HepG2 (cell line): ENCODE data around the gene TENT4B. TPM values are rescaled to one million over a fixed set of nuclear protein-coding genes. Genes with fewer than 3 reads are reported as not detected.

ENCODE experiments used
- ATAC-seq: fragments of 200-7000 bp; cut with Tn5 transposase; 3 replicates; pipeline ENCODE4 v1.9.1; 2020; ENCODE audit warnings: mild to moderate bottlenecking, moderate library complexity
- BruUV-seq: library from RNA; stranded (reverse); fragments of 400-500 nt; replicated peaks from 2 replicates; lab custom pipeline; 2021; lab: Mats Ljungman, UMichigan
- CTCF ChIA-PET: fragments of 300-600 bp; formaldehyde crosslinking; extraction: SDS; loops from one replicate; lab custom pipeline; 2021; ENCODE audit warnings: low total read pairs, inconsistent platforms, low intra/inter-chr PET ratio; lab: Yijun Ruan, JAX
- POLR2A ChIA-PET: fragments of 350-600 bp; sonication (Branson Sonifier 250); formaldehyde crosslinking; loops from one replicate; lab custom pipeline; 2020; ENCODE audit warnings: antibody characterized with exemption, inconsistent platforms; lab: Yijun Ruan, JAX
- DNase-seq: peaks from one replicate; pipeline ENCODE4 v3.0.0-alpha.2; 2015; ENCODE audit warnings: low spot score
- FAIRE-seq: peaks from 3 replicates; lab custom pipeline; 2011; peaks lifted over from hg19 to GRCh38; lab: Jason Lieb, UNC
- H2AFZ ChIP-seq: one replicate; pipeline ENCODE4 v1.6.1; 2011; ENCODE audit warnings: low read length, inconsistent platforms
- H3K27ac ChIP-seq: fragments of 300-600 bp; 3 replicates; pipeline ENCODE4 v1.8.0; 2011; ENCODE audit warnings: mixed run types, mild to moderate bottlenecking, mixed read lengths, low read length, inconsistent platforms; ENCODE audit not compliant: insufficient read depth; ENCODE audit errors: extremely low read length
- H3K27me3 ChIP-seq, 2 experiments: fragments of 200-600 bp in 1 of 2; 2 replicates in 1 of 2; 3 replicates in 1 of 2; pipeline versions ENCODE4 v1.6.0 to v1.8.0; 2011; ENCODE audit warnings: low read length in 2 of 2, mild to moderate bottlenecking in 2 of 2, moderate library complexity in 2 of 2, inconsistent platforms in 1 of 2; ENCODE audit not compliant: insufficient read depth in 2 of 2, control insufficient read depth in 1 of 2
- H3K36me3 ChIP-seq, 2 experiments: fragments of 200-600 bp in 1 of 2; replicated peaks in 1 of 2; 2 replicates in 1 of 2; 3 replicates in 1 of 2; pipeline versions ENCODE4 v1.5.1 to v1.8.0; 2011; ENCODE audit warnings: low read length in 2 of 2, inconsistent platforms in 1 of 2; ENCODE audit not compliant: insufficient read depth in 2 of 2, control insufficient read depth in 1 of 2
- H3K4me1 ChIP-seq: 2 replicates; pipeline ENCODE4 v1.5.1; 2012; ENCODE audit warnings: low read length, inconsistent platforms; ENCODE audit not compliant: insufficient read depth
- H3K4me2 ChIP-seq: 2 replicates; pipeline ENCODE4 v1.6.0; 2011; ENCODE audit warnings: low read depth, low read length, inconsistent platforms
- H3K4me3 ChIP-seq, 3 experiments: fragments of 200-600 bp in 1 of 3; sonication (generic), shearing (Covaris generic) in 1 of 3; replicated peaks in 1 of 3; 2 replicates each; pipeline ENCODE4 v1.5.1; 2011 to 2016; ENCODE audit warnings: low read length in 3 of 3, inconsistent platforms in 2 of 3, low read depth in 2 of 3, mild to moderate bottlenecking in 2 of 3, control low read depth in 1 of 3, mixed read lengths in 1 of 3; ENCODE audit not compliant: insufficient read depth in 1 of 3
- H3K79me2 ChIP-seq: one replicate; pipeline ENCODE4 v1.6.1; 2011; ENCODE audit warnings: low read length, inconsistent platforms; ENCODE audit not compliant: insufficient read depth
- H3K9ac ChIP-seq: 2 replicates; pipeline ENCODE4 v1.6.0; 2011; ENCODE audit warnings: mild to moderate bottlenecking, low read depth, low read length, inconsistent platforms; ENCODE audit not compliant: insufficient read depth
- H3K9me3 ChIP-seq: 2 replicates; pipeline ENCODE4 v1.5.1; 2012; ENCODE audit warnings: mild to moderate bottlenecking, low read length
- H4K20me1 ChIP-seq: 2 replicates; pipeline ENCODE4 v1.6.0; 2011; ENCODE audit warnings: inconsistent platforms, mild to moderate bottlenecking, low read length, moderate library complexity; ENCODE audit not compliant: insufficient read depth
- FOSL2 ChIP-seq: sonication (generic); formaldehyde crosslinking; IDR thresholded peaks from 2 replicates; pipeline ENCODE4 v1.4.0; 2020; ENCODE audit warnings: missing genetic modification reagents
- HNRNPK ChIP-seq: fragments of 200-400 bp; formaldehyde crosslinking; IDR thresholded peaks from 2 replicates; pipeline ENCODE4 v1.6.1; 2018; ENCODE audit warnings: low read length, low read depth, moderate library complexity, mild to moderate bottlenecking; ENCODE audit not compliant: poor library complexity, severe bottlenecking
- IRX3 ChIP-seq: sonication (generic); formaldehyde crosslinking; IDR thresholded peaks from 2 replicates; pipeline ENCODE4 v1.8.1; 2023; ENCODE audit warnings: mild to moderate bottlenecking, low read depth, missing genetic modification reagents, borderline replicate concordance
- RARG ChIP-seq: sonication (generic); formaldehyde crosslinking; IDR thresholded peaks from 2 replicates; pipeline ENCODE4 v1.4.0; 2020; ENCODE audit warnings: low read depth, mild to moderate bottlenecking, missing genetic modification reagents
- ZBTB38 ChIP-seq: sonication (generic); formaldehyde crosslinking; IDR thresholded peaks from 2 replicates; pipeline ENCODE4 v1.5.1; 2020; ENCODE audit warnings: mild to moderate bottlenecking, missing genetic modification reagents
- ZMYM2 ChIP-seq: sonication (generic); formaldehyde crosslinking; IDR thresholded peaks from 2 replicates; pipeline ENCODE4 v1.8.0; 2022; ENCODE audit warnings: mild to moderate bottlenecking, missing genetic modification reagents
- ZMYM3 ChIP-seq: sonication (generic); formaldehyde crosslinking; IDR thresholded peaks from 2 replicates; pipeline ENCODE4 v1.5.1; 2020; ENCODE audit warnings: mild to moderate bottlenecking, missing genetic modification reagents
- WGBS: methylation state at CpG from one replicate; pipeline ENCODE4 v1.1.6; 2017; ENCODE audit warnings: low lambda C conversion rate; 5-methylcytosine and 5-hydroxymethylcytosine counted together
- in situ Hi-C: cut with HindIII; loops from 2 replicates; pipeline ENCODE4 v1.10.0; 2017; ENCODE audit warnings: low pct_unique_long_range_greater_than_20kb; ENCODE audit not compliant: extremely low pct_ligation_motif_present
- intact Hi-C: fragments of 100-400 bp; cut with micrococcal nuclease; formaldehyde crosslinking; loops from one replicate; pipeline ENCODE4 v1.10.0; 2022; ENCODE audit not compliant: unreplicated experiment
- polyA plus RNA-seq, 8 experiments: library from polyadenylated mRNA; depleted of rRNA in 3 of 8; stranded (reverse) in 7 of 8; unstranded in 1 of 8; fragments of >200 nt; fragmentation: Illumina TruSeq in 4 of 8; extraction: Trizol in 4 of 8; gene quantifications; 2 replicates each; pipeline versions ENCODE4 v1.2.1 to v1.2.3, GENCODE V29; 2011 to 2016; ENCODE audit warnings: low read depth in 4 of 8, missing spikeins in 1 of 8, mixed read lengths in 1 of 8; ENCODE audit not compliant: insufficient read depth in 1 of 8
- total RNA-seq, 5 experiments: library from RNA; depleted of rRNA; stranded (reverse); fragments of >200 nt; fragmentation: Illumina TruSeq; extraction: Trizol; gene quantifications; 2 replicates each; pipeline ENCODE4 v1.2.3, GENCODE V29; 2016; ENCODE audit warnings: low read depth in 1 of 5
- TF ChIP-seq, protein P1 (sequence below): sonication (generic); formaldehyde crosslinking; IDR thresholded peaks from 2 replicates; pipeline ENCODE4 v1.5.0; 2020; ENCODE audit warnings: mild to moderate bottlenecking, missing genetic modification reagents

The TENT4B gene
- total and polyA plus RNA-seq, 2 of the 13 experiments (the other 11 are each of a cell fraction or from before 2014, with no cell fraction given) = 15.0 to 32.8 TPM

DNA sequence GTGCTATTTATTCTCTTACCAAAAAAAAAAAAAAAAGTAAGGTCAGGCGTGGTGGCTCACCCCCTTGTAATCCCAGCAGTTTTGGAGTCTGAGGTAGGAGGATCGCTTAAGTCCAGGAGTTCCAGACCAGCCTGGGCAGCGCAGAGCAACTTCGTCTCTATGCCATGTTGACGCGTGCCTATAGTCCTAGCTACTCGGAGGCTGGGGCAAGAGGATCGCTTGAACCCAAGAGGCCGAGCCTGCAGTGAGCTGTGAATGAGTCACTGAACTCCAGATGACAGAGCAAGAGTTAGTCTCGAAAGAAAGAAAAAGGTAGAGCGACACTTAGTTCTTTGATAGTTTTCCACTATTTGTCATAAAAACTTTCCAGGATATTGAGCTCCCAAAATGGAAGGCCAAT lies 1.4 kb upstream of the TENT4B start:
- no TSS peak for BruUV-seq

More for the DNA sequence above, 1.4 kb upstream of the TENT4B start:
- DNase-seq (no peak), FAIRE-seq (no peak)
- peaks cover 42% of the 10 kb centered on the region for H3K4me1 ChIP-seq
- in situ Hi-C loops (loop anchor here (10.0 kb wide), 1 partner anchor 53 kb away; no protein-coding TSS in a partner anchor), intact Hi-C loops (loop anchor here (1.0 kb wide), 2 partner anchors 59 to 84 kb away; no protein-coding TSS in a partner anchor)
- H4K20me1 ChIP-seq = peaks cover 11% of the 10 kb centered on the region
- H3K79me2 ChIP-seq = peaks cover 32% of the 10 kb centered on the region
- H3K36me3 ChIP-seq = no peaks in the 10 kb centered on the region
- H3K27ac ChIP-seq = peak overlapping the region; percentile 96
- CTCF ChIA-PET = no interaction called here
- no peaks in the 10 kb centered on the region for H3K9me3 ChIP-seq
- H3K4me3 ChIP-seq = peak overlapping the region; percentile 88 to 98 (median 98)
- H3K27me3 ChIP-seq = no peaks in the 10 kb centered on the region; a peak in 1 of 5 replicates
- H3K9ac ChIP-seq = peak overlapping the region; percentile 99
- POLR2A ChIA-PET = interaction anchor here (0.6 to 2.0 kb wide), 5 partner anchors 10 to 85 kb away, joined by 3 to 10 read pairs (median 4); partner anchors contain the start of gene HEATR3
- TF ChIP-seq, protein P1, sequence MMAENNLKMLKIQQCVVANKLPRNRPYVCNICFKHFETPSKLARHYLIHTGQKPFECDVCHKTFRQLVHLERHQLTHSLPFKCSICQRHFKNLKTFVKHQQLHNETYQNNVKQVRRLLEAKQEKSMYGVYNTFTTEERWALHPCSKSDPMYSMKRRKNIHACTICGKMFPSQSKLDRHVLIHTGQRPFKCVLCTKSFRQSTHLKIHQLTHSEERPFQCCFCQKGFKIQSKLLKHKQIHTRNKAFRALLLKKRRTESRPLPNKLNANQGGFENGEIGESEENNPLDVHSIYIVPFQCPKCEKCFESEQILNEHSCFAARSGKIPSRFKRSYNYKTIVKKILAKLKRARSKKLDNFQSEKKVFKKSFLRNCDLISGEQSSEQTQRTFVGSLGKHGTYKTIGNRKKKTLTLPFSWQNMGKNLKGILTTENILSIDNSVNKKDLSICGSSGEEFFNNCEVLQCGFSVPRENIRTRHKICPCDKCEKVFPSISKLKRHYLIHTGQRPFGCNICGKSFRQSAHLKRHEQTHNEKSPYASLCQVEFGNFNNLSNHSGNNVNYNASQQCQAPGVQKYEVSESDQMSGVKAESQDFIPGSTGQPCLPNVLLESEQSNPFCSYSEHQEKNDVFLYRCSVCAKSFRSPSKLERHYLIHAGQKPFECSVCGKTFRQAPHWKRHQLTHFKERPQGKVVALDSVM = peak; percentile 98
- TF ChIP-seq ZMYM3 (CRISPR knock-in tag) (peak; percentile 89), HNRNPK (no peak), ZBTB38 (CRISPR knock-in tag) (peak; percentile 67; the same call in 1 of the 2 replicates), RARG (CRISPR knock-in tag) (no peak), IRX3 (CRISPR knock-in tag) (0 out of 2 replicates have a peak, but pooled peaks have one; percentile 39), ZMYM2 (0 out of 2 replicates have a peak, but pooled peaks have one; percentile 50), FOSL2 (CRISPR knock-in tag) (peak; percentile 64; the same call in 1 of the 2 replicates)
- TF ChIP-seq, all 625 proteins: peak for 6
- WGBS = 66% methylated on average over 11 of the region's 11 CpGs
- ATAC-seq = no peak
- H3K4me2 ChIP-seq = peak overlapping the region; percentile 97
- peak overlapping the region; percentile 87 for H2AFZ ChIP-seq
